GM18498 (cell line): ENCODE results near the gene LAMP5.

Source experiments
- ATAC-seq: cut with Tn5 transposase; IDR thresholded peaks from one replicate; pipeline ENCODE4 v1.9.1; 2021; ENCODE audit warnings: mild to moderate bottlenecking, moderate library complexity; ENCODE audit not compliant: unreplicated experiment

LAMP5 gene

DNA sequence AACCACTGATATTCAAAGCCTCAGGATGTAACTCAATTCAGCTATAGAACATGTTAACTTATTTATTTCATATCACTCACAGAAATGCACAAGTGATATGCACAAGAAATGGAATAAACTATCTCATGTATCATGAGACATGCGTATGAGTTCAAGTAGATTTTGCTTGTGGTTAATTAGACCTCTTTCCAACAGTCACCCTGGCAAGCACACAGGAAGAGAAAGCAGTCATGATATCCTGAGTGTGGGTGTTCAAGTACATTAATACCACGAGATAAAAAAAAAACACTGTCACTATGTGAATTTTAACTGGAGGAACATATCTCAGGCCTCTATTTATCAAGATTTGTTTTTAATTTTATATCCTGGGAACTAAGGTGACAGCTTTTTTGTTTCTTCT lies 64.2 kb downstream of the LAMP5 start:
- ATAC-seq: no peak
